Neural crest cell (in vitro differentiated cells): ENCODE data around the gene ITGA2. TPM values are rescaled to one million over a fixed set of nuclear protein-coding genes. Genes with fewer than 3 reads are reported as not detected.

Experiments
- DNase-seq: peaks from one replicate; pipeline ENCODE4 v3.0.0; 2021; ENCODE audit warnings: low read depth, mixed read lengths, low spot score
- H3K27ac Mint-ChIP-seq: one replicate; pipeline ENCODE4 v1.8.0; 2021; ENCODE audit warnings: mild to moderate bottlenecking, mixed read lengths; ENCODE audit not compliant: unreplicated experiment
- H3K27me3 Mint-ChIP-seq: 2 replicates; pipeline ENCODE4 v1.8.0; 2021; ENCODE audit warnings: low read depth, mild to moderate bottlenecking, mixed read lengths
- H3K36me3 Mint-ChIP-seq: 2 replicates; pipeline ENCODE4 v1.8.0; 2021; ENCODE audit warnings: low read depth, mild to moderate bottlenecking, mixed read lengths
- H3K4me1 Mint-ChIP-seq: 2 replicates; pipeline ENCODE4 v1.8.0; 2021; ENCODE audit warnings: mixed read lengths
- H3K4me3 Mint-ChIP-seq: one replicate; pipeline ENCODE4 v1.8.0; 2021; ENCODE audit warnings: mild to moderate bottlenecking, mixed read lengths
- H3K9me3 Mint-ChIP-seq: 2 replicates; pipeline ENCODE4 v1.8.0; 2021; ENCODE audit warnings: mixed read lengths
- total RNA-seq: library from RNA; stranded (reverse); gene quantifications from 2 replicates; pipeline ENCODE4 v1.2.1, GENCODE V29; 2021
- TF ChIP-seq, protein P1 (sequence below): fragments of 200-600 bp; sonication (generic); conservative IDR thresholded peaks from 2 replicates; pipeline ENCODE4 v1.5.0; 2021; ENCODE audit warnings: antibody characterized with exemption, mild to moderate bottlenecking

ITGA2 gene
- total RNA-seq, 1 donor from 2014 or later = 1.7 TPM

DNA sequence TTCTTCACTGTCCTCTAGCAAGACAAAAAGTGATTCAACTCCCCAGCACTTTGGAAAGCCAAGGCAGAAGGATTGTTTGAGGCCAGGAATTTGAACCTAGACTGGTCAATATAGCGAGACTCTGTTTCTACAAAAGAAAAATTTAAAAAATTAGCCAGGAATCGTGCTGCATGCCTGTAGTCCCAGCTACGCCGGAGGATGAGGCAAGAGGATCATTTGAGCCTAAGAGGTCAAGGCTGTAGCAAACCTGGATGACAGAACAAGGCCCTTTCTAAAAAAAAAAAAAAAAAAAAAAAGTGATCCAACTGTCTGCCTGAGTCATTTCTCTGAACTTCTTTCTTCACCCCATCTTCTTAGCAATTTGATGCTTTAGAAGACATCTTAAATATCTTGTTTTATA lies 12.4 kb downstream of the ITGA2 start:
- peaks cover 2% of the 10 kb centered on the region for H3K9me3 Mint-ChIP-seq
- H3K27me3 Mint-ChIP-seq = peaks cover 9% of the 10 kb centered on the region
- H3K4me3 Mint-ChIP-seq = no peak overlapping the region
- no peaks in the 10 kb centered on the region for H3K36me3 Mint-ChIP-seq
- peaks cover 17% of the 10 kb centered on the region for H3K4me1 Mint-ChIP-seq
- no peak overlapping the region for H3K27ac Mint-ChIP-seq
- TF ChIP-seq, protein P1, sequence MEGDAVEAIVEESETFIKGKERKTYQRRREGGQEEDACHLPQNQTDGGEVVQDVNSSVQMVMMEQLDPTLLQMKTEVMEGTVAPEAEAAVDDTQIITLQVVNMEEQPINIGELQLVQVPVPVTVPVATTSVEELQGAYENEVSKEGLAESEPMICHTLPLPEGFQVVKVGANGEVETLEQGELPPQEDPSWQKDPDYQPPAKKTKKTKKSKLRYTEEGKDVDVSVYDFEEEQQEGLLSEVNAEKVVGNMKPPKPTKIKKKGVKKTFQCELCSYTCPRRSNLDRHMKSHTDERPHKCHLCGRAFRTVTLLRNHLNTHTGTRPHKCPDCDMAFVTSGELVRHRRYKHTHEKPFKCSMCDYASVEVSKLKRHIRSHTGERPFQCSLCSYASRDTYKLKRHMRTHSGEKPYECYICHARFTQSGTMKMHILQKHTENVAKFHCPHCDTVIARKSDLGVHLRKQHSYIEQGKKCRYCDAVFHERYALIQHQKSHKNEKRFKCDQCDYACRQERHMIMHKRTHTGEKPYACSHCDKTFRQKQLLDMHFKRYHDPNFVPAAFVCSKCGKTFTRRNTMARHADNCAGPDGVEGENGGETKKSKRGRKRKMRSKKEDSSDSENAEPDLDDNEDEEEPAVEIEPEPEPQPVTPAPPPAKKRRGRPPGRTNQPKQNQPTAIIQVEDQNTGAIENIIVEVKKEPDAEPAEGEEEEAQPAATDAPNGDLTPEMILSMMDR = no peak
- DNase-seq = no peak

DNA sequence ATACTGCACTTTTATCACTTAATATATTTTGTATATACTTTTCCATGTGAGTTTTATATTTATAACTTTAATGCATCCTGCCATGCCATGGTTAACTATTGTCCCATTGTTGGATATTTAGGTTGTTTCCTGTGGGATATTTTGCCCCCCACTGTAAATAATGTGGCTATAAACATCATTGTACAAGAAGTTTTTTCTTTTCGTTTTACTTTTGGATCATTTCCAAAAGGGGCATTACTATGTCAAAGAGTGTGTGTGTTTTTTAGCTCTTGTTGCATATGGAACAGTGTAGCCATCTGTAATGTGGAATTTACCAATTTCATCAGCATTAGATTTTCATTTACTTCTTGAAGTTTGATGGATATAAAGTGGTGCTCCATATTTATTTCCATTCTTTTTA lies 13.3 kb downstream of the ITGA2 start:
- no peaks in the 10 kb centered on the region for H3K36me3 Mint-ChIP-seq

DNA sequence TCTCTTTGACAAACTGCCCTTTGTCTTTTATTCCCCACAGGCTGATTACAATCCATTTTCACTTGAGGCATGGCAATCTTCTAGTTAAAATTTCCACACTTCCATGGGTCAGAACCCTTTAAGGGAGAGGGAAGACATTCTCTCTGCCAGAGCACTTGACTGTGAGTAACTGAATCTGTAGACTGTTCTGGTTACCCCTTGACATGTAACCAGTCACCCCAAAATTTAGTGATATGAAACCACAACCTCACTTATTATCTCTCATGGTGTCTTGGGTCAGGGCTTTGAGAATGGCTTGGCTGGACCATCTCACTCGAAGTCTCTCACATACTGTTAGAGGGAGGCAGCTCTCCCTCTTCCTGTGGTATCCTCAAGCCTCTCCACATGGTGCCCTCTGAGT lies 14.0 kb downstream of the ITGA2 start:
- H3K4me1 Mint-ChIP-seq = peaks cover 17% of the 10 kb centered on the region
- DNase-seq = no peak
- peaks cover 2% of the 10 kb centered on the region for H3K9me3 Mint-ChIP-seq
- TF ChIP-seq, protein P1 = no peak
- no peak overlapping the region for H3K27ac Mint-ChIP-seq
- H3K4me3 Mint-ChIP-seq = no peak overlapping the region
- no peaks in the 10 kb centered on the region for H3K36me3 Mint-ChIP-seq
- H3K27me3 Mint-ChIP-seq = peaks cover 5% of the 10 kb centered on the region

More for the DNA sequence above, 13.3 kb downstream of the ITGA2 start:
- DNase-seq = no peak
- TF ChIP-seq, protein P1 = no peak
- Mint-ChIP-seq H3K4me3 (no peak overlapping the region), H3K4me1 (peaks cover 17% of the 10 kb centered on the region), H3K27ac (no peak overlapping the region), H3K9me3 (peaks cover 2% of the 10 kb centered on the region), H3K27me3 (peaks cover 5% of the 10 kb centered on the region)

DNA sequence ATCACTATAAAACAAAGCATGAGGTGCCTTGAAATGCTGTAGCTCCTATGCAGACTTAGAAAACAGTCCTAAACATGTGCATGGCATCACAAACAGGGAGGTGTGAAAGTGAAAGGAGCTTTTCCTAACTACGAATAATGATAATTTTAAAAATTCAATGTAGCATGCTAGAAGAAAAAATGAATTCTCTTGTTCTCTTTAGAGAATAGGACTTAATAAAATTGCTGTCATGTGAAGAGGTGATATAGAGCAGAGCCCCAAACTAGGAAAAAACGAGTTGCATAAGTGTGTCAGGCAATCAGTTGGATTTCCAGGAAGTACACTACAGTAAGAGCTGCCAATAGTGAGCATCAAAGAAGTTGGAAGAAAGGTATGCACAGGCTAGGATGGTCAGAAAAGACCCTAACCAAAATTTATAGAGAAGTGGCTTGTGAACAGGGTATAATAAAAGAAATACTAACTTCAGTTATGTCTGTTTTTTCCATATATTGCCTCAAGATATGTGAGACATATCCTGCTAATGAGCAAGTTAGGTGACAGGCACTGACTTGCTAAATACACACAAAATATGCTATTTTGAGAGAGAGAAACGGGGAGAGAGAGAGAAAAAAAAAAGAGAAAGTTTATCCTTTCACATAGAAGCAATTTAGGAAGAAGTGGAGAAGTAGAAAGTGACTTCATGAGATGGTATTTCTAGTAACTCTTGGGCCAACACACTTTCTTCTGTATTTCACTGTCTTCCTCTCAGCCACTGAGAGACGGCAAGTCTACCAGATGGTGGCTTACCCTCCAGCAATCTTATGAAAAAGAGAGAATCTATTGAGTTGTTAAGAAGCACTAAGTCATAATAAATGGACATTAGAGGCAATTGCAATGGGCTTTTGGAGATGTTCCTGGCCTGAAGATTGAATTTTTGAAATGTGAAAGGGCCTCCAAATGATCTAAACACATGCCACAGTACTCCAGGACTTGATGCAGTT lies 18.0 kb downstream of the ITGA2 start:
- Mint-ChIP-seq H3K36me3 (no peaks in the 10 kb centered on the region), H3K27ac (no peak overlapping the region), H3K4me3 (no peak overlapping the region), H3K9me3 (peaks cover 2% of the 10 kb centered on the region), H3K4me1 (peaks cover 9% of the 10 kb centered on the region), H3K27me3 (peaks cover 6% of the 10 kb centered on the region)
- no peak for DNase-seq
- TF ChIP-seq, protein P1 = no peak

DNA sequence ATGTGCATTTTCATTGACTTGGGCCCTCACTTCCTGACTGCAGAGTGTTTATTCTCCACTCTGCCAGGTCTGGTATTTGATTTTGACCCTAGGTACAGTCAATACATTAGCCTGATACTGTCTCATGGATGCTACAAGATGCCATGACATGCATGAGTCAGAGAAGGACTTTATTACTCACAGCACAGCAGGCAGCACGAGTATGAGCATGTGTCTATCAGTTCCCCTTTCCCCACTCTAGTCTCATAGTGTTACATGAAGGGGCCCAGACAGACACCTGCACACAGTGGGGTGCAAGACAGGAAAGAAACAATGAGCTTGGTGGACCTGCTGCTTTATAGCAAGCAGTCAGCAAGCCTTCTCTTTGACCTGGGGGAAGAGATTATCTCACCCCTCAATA lies 19.6 kb downstream of the ITGA2 start:
- Mint-ChIP-seq H3K9me3 (peaks cover 4% of the 10 kb centered on the region), H3K27me3 (peaks cover 7% of the 10 kb centered on the region), H3K4me1 (peaks cover 9% of the 10 kb centered on the region), H3K4me3 (no peak overlapping the region), H3K36me3 (peaks cover 2% of the 10 kb centered on the region), H3K27ac (no peak overlapping the region)
- TF ChIP-seq, protein P1 = no peak
- no peak for DNase-seq
